Measurements from ENCODE around the gene ROBO3.

Gene ROBO3, protein sequence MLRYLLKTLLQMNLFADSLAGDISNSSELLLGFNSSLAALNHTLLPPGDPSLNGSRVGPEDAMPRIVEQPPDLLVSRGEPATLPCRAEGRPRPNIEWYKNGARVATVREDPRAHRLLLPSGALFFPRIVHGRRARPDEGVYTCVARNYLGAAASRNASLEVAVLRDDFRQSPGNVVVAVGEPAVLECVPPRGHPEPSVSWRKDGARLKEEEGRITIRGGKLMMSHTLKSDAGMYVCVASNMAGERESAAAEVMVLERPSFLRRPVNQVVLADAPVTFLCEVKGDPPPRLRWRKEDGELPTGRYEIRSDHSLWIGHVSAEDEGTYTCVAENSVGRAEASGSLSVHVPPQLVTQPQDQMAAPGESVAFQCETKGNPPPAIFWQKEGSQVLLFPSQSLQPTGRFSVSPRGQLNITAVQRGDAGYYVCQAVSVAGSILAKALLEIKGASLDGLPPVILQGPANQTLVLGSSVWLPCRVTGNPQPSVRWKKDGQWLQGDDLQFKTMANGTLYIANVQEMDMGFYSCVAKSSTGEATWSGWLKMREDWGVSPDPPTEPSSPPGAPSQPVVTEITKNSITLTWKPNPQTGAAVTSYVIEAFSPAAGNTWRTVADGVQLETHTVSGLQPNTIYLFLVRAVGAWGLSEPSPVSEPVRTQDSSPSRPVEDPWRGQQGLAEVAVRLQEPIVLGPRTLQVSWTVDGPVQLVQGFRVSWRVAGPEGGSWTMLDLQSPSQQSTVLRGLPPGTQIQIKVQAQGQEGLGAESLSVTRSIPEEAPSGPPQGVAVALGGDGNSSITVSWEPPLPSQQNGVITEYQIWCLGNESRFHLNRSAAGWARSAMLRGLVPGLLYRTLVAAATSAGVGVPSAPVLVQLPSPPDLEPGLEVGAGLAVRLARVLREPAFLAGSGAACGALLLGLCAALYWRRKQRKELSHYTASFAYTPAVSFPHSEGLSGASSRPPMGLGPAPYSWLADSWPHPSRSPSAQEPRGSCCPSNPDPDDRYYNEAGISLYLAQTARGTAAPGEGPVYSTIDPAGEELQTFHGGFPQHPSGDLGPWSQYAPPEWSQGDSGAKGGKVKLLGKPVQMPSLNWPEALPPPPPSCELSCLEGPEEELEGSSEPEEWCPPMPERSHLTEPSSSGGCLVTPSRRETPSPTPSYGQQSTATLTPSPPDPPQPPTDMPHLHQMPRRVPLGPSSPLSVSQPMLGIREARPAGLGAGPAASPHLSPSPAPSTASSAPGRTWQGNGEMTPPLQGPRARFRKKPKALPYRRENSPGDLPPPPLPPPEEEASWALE (N-terminal part only)

DNA sequence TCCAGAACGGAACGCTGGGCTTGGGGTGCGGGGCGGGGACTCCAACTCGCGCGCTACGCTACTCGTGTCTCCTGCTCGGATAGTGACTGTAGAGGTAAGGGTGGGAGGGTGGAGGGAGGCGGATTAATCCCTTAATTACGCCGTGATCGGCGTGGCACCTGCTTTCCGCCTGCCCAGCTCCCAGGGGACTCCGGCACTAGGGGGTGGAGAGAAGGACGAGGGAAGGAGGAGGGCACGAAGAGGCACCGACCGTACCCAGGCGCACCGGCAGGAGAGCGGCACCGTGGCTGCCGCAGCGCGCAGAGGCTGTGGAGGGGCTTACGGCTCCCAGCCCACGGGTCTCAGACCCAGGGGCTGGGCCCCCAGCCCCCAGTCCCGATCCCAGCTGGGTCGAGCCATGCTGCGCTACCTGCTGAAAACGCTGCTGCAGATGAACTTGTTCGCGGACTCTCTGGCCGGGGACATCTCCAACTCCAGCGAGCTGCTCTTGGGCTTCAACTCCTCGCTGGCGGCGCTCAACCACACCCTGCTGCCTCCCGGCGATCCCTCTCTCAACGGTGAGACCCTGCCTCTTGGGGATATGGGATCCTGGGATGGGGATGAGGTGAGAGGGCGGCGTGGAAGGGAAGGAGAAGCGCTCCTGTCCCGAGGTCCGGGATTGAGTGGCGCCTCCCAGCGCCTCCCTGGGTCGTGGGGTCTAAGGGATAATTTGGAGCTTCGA, at the start of gene ROBO3:
ROBO3 (plus strand) TSS at position 252 of the 721 bp plus-strand sequence; CDS start at position 398, 146 bp downstream.
- DNase-seq (ENCODE audit: low read depth in 4 of 4, low spot score in 1 of 4): no peak

DNA sequence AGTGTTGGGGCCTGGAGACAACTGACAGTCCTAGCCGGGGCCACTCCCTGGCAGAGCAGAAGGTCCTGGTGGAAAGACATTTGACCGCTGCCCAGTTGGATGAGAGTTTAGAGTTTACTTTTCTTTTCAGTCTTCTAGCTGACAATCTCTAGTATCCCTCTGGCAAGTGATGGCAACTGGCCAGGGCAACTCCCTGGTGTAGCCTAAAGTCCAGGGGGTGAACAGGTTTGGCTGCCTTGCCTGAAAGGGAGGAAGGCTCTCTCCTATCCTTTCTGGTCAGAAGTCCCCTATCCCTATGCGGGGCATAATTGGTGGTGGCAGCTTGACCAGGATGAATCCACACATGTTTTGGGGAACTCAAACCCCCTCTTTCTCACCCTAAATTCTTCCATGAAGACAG, 48.2 kb upstream of the ROBO3 start:
- DNase-seq (ENCODE audit: low read depth in 4 of 4, low spot score in 1 of 4): no peak

DNA sequence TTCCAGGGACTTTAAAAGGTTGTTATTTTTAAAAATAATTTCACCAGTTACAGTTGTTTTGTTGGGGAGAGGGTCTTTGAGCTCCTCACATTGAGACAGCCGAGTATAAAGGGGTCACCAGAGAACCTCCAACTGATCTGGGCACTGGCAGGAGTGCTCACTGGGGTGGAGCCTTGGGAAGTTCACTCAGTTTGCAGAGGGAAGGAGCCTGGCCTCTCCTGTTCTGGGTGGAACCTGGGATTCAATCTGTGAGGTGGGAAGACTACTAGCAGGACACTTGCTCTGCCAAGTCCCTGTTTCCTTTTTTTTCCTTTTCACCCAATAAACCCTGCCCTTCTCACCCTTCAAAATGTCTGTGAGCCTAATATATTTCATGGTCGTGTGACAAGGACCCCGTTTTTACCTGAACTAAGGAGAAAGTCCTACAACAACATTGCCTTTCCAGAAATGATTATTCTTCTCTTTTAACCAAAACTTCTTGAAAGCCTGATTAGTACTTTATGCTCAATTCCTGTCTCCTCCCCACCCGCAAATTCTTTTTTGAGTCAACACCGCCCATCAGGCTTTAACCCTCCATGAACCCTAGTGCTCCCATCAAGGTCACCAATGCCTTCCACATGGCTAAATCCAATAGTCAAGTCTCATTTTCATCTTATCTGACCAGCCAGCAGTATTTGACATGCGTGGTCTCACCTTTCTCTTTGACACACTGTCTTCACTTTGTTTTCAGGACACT, 43.1 kb upstream of the ROBO3 start:
- no peak for DNase-seq (ENCODE audit: low read depth in 4 of 4, low spot score in 1 of 4)

DNA sequence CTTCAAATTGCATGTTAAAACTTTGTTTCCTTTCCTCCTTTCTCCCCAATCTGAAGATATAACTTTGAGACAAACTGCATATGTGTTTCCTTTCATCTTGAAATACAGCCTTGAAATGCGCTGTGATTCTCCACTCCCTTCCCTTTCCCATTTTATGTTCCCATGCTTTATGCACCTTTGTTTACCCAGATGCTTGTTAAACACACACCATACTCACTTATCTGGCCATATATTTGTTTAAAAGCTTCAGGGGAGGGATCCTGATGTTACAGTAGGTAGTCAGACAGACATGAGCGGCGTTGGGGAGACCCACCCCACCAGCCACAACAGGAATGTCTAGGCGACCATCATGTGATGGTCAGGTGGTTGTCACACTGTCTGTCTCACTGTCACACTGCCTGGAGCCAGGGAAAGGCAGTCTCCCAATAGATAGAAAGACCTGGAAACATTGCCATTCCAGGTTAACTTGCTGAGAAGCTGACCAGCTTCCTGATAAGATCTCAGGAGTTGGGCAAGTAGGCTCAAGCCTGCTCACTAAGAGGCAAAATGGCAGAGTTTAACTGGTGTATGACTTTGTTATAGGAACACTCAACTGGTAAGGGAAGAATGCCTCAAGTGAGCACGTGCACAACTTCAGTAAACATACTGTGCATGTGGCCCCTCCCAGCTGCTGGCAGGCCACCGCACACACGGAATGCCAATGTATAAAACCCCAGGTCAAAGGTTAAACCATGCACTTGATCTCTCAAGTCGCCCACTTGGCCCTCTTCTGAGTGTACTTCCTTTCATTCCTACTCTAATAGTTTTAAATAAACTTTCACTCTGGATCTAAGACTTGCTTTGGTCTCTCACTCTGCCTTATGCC, 41.5 kb upstream of the ROBO3 start:
- no peak for DNase-seq (ENCODE audit: low read depth in 4 of 4, low spot score in 1 of 4)

DNA sequence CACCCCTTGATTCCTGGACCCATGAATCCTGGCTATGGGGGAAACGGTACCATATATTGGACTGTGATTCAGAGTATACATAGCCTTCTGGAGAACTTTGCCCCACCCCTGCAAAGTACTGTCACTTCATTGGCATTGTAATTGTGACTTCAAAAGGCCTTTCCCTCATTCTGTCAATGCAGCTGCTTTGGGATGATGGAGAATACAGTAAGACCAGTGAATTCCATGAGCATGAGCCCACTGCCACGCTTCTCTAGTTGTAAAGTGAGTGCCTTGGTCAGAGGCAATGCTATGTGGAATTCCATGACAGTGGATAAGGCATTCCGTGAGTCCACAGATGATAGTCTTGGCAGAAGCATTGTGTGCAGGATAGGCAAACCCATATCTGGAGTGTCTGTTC, 39.4 kb upstream of the ROBO3 start:
- DNase-seq (ENCODE audit: low read depth in 4 of 4, low spot score in 1 of 4): no peak

DNA sequence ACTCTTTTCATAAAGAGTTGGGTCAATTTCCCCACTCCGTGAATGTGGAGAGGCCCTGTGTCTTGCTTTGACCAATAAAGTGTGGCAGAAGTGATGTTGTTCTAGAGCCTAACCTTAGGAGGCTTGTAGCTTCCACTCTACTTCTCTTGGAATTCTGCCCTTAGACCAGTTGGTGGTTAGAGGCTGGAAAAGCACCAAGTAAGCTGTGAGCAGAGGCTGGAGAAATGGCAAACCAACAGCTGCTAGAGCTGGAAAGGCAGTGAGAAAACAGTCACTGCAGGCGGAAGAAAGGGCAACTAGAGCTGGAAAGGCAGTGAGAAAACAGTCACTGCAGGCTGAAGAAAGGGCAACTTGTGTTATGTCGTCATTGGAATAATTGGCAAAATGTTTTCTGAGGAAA, 35.2 kb upstream of the ROBO3 start:
- no peak for DNase-seq (ENCODE audit: low read depth in 4 of 4, low spot score in 1 of 4)

DNA sequence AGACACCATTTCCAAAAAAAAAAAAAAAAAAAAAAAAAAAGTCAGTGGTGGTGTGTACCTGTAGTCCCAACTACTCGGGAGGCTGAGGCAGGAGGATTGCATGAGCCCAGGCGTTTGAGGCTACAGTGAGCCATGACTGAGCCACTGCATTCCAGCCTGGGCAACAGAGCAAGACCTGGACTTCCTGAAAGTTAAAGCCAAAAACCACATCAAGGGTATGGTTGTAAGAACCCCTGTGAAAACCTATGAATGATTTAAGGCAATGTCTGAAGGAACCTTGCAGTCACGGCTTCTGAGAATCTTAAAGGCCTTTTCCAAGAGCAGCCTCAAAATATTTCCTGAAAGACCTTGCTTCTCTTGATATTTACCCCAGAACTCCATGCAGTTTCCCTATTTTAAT, 34.5 kb upstream of the ROBO3 start:
- no peak for DNase-seq (ENCODE audit: low read depth in 4 of 4, low spot score in 1 of 4)

DNA sequence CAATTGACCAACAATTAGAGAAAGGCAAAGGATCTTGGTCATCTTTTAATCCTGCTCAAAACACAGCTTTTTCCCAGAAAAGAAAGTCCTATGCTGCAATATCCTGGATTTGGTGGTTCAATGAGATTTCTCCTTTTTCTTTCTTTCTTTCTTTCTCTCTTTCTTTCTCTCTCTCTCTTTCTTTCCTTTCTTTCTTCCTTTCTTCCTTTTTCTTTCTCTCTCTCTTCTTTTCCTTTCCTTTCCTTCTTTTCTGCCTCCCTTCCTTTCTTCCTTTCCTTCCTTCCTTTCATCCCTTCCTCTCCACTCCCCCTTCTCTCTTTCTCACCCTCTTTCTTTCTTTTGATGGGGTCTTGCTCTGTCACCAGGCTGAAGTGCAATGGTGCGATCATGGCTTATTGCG, 33.3 kb upstream of the ROBO3 start:
- DNase-seq (ENCODE audit: low read depth in 4 of 4, low spot score in 1 of 4): no peak

DNA sequence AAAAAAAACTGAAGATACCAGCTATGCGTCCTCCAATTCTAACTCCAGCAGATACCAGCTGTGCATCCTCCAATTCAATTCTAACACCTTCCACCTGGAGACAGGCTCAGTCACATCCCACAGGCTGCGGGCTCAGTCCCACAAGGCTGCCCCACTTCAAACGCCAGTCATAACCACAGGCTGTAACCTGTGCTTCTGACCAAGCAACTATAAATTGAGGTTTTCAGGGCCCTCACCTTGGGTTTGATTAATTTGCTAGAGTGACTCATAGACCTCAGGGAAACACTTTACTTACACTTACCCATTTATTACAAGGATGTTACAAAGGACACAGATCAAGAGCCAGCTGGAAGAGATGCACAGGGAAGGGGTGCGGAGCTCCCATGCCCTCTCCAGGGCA, 32.7 kb upstream of the ROBO3 start:
- DNase-seq (ENCODE audit: low read depth in 4 of 4, low spot score in 1 of 4): no peak

DNA sequence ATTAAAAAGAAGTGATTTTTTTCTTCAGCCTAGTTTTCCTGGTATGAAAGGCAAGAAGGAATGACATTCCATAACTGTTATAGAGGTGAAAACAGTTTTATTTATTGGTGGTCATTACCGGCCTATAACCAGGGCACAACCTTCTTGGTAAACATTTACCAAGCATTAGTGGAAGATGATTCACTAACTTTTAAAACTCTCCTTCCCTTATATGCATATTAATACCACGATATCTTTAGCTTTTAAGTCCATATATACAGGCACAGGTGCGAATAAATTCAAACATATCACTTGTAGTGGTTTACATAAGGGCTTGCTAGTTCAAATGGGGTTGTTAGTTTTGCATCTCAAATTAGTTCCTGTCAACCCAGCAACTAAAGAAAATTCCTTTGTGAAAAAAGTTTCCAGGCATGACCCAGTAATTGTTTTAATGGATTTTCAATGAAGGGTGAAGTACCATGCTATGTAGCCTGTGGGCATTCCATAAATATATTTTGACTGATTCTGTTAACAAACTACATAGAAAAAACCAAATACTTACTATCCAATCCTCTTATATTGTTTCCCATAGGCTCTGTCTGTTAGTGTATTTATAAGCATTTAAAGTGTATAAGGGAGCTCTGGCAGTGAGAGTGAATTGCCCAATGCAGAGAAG, 30.6 kb upstream of the ROBO3 start:
- no peak for DNase-seq (ENCODE audit: low read depth in 4 of 4, low spot score in 1 of 4)

DNA sequence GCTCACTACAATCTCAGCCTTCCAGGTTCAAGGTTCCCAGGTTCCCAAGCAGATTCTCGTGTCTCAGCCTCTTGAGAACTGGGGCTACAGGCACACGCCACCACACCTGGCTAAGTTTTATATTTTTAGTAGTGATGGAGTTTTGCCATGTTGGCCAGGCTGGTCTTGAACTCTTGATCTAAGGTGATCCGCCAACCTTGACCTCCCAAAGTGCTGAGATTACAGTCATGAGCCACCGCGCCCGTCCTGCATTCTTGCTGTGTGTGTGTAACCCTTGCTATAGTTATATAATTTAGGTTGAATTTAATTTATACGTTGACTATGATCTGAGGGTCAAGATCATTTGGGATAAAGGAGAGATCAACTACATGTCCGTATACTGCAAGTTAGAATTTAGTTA, 29.3 kb upstream of the ROBO3 start:
- DNase-seq (ENCODE audit: low read depth in 4 of 4, low spot score in 1 of 4): no peak

DNA sequence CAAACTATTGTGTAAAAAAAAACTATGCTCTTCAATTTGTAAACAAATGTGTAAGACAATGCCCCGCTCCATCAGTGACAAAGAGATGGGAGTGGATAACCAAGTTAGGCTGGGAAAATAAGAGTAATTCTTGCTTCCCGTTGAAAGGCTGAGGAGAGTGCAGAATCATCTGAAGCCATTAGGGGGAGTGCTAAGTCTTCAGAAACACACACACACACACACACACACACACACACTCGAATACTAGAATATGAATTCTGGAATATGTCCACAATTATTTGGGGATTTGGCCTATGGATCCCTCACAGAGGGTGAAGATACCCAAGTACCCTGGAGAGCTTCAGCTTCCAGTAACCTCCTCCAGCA, 27.8 kb upstream of the ROBO3 start:
- DNase-seq (ENCODE audit: low read depth in 4 of 4, low spot score in 1 of 4): no peak

DNA sequence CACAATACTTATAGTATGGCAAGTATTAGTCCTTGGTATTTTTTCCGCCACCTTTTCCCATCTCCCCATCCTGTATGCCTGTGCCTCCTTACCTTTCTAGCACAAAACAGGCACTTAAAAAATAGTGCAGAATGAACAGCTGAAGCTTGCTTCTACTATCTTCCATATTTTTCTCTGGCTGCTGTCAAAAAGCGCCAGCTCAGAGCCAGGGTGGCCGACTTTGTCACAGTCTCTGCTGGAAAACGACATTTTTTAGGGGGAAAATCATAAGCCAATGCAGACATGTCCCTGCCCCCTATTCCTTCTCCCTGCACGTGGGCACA, 26.5 kb upstream of the ROBO3 start:
- no peak for DNase-seq (ENCODE audit: low read depth in 4 of 4, low spot score in 1 of 4)

DNA sequence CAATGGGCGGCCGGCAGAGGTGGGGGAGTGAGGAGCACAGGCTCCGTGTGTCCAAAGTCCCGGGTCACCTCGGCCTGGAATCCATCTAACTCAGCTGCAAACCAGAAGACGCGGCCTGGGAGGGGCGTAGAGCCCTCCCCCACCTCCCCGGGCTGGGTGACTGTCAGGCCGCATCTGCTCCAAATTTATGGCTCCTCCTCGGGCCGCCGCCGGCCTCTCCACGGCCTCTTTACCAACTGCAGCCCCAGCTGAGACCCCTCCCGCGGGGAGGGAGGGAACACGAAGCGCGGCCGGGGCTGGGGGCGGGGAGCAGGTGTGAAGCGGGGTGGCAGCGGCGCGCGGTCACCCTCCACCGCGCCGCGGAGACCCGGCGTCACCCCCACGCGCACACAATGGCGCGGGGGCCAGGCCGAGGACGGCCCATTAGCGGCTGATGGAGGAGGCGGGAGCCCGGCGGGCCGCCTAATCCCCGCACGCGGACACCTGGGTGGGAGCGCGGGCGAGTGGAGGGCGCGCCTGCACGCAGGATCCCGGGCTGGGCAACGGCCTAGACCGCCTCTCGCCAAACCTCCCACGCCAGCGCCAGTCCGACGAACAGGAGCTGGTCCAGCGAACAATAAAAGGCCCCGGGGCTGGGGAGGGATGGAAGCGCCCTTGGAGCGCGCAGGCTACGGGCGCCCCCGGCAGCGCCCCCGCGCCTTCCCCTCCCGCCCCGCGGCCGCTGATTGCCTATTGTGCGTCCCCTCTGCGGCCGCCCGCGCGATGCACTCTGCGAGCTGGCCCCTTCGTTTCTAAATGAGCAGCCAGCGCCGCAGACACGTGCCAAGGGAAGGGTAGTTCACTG, 25.9 kb upstream of the ROBO3 start:
- no peak for DNase-seq (ENCODE audit: low read depth in 4 of 4, low spot score in 1 of 4)

DNA sequence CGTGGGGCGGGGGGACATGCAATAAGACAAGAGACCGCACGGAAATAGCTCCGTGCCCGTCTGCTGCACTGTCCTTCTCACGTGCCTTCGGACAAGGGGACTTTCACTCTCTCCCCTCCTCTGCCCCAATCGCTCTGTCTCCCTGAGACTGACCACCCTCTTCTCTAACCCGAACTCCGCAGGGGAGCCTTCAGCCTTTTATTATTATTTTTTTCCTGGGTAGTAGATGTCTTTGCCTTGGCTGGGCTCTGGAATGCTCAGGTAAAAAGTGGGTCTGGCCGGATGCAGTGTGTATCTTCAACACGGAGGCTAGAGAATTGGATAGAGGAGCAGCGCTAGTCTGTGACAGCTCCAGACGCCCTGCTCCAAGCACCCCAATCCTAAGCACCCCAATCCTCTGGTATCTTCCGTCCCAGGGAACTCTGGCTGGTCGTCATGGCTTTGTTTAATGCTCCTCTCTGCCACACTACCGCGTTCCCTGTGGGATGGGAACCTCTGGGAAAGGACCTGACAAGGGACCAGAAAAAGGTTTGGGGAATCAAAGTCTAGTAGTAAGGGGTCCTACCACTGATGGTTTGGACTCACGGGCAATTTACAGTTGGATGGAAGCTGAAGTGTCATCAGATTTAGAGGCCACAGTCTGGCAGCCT, 25.1 kb upstream of the ROBO3 start:
- no peak for DNase-seq (ENCODE audit: low read depth in 4 of 4, low spot score in 1 of 4)

DNA sequence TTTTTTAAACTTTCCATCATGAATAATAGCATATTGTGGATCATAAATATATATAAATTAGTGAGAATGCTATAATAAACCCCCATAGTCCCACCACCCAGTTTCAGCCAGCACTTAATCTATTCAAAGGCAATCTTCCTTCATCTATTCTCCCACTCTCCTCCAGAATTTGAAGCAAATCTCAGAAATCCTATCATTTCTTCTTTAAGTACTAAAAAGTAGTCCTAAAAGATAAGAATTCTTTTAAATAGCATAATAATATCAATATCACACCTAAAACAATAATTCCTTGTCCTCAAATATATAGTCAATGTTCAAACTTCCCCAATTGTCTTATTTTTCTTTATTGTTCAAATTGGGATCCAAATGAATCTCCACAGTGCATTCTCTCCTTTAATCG, 24.6 kb upstream of the ROBO3 start:
- no peak for DNase-seq (ENCODE audit: low read depth in 4 of 4, low spot score in 1 of 4)

DNA sequence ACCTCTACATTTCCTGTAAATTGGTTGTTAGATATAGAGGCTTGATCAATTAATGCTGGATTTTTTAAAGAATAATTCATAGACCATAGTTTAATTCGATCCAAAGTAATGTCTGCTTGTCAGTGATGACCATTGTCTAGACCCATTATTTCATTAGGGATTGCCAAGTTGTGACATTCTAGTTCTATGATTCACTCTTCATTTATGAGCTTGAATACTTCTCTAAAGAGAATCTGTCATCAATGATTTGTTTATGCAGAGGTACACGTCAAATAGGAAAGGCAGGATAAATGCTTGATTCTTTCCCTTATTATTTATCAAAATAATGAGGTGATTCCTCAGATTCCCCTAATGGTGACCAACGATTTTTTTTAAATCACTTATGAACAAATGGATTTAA, 24.0 kb upstream of the ROBO3 start:
- DNase-seq (ENCODE audit: low read depth in 4 of 4, low spot score in 1 of 4): no peak

DNA sequence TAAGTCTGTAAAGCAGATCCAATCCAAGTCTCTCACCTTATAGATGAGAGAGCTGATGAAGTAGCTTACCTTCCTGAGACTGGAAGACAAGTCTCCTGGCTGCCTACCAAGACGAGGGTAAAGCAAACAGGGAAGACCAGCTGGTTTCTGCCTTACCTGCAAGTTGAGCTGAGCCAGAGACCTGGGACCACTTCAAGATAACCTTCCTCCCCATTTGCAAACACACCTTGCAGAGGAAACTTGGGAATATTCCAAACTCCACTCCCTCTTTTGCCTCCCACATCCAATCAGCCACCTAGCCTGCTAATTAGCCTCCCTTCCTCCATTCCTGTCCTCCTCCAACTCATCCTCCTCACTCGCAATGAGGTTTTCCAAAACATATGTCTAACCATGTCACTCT, 23.4 kb upstream of the ROBO3 start:
- no peak for DNase-seq (ENCODE audit: low read depth in 4 of 4, low spot score in 1 of 4)
